HG02798 (cell line): Measurements from ENCODE around the gene VASH2.
"Not testable (repeated sequence)": the region's sequence is repeated elsewhere in the genome, so short reads cannot be mapped to it uniquely, and the experiment has no call there.

Source experiments
- ATAC-seq: cut with Tn5 transposase; IDR thresholded peaks from one replicate; pipeline ENCODE4 v1.9.1; 2021; ENCODE audit warnings: mild to moderate bottlenecking; ENCODE audit not compliant: unreplicated experiment, poor library complexity

Gene VASH2

DNA sequence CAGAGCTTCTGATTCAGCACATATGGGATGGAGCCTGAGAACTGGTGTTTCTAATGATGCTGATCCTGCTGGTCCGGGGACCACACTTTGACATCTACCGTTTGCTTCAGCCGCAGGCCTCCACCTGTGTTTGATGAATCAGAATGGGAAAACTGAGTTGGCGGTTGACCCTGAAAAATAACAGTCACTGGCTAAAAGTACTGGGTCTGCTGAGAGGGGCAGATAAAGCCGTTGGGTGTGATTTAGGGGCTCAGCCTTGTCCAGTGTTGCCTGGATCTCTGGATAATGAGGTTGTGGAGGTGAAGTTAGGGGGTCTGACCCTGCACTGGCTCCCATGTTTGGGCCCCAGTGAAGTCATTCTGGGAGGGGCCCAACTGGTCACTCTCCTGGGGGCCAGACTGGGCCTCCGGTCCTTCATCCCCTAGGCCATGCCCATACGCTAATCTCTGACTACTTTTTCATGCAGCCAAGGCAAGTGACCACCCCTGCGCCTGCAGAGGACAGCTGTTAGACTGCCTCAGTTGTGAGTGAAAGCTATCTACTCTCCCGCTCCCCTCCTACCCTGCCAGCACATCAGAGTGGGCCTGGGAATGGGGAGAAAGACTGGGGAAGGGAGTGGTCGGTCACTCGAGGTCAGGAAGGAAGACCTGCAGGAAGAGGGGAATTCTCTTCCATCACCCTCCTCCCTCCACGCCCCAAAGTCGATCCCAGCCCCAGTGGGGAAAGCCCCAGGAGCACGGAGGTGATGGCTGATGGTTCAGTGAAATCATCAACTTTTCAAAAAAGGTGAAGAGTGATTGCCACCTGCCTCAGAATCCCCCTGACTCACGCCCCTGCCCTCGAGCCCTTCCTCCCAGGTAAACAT is 27.7 kb downstream of the VASH2 start:
- peak; percentile 36 for ATAC-seq

- ATAC-seq = peak; percentile 75
These were observed 29.2 kb downstream of the VASH2 start for GRCh38 chr1:212979340-212980122.

GRCh38 chr1:212980123-212980785 is 29.9 kb downstream of the VASH2 start:
- no peak for ATAC-seq

DNA sequence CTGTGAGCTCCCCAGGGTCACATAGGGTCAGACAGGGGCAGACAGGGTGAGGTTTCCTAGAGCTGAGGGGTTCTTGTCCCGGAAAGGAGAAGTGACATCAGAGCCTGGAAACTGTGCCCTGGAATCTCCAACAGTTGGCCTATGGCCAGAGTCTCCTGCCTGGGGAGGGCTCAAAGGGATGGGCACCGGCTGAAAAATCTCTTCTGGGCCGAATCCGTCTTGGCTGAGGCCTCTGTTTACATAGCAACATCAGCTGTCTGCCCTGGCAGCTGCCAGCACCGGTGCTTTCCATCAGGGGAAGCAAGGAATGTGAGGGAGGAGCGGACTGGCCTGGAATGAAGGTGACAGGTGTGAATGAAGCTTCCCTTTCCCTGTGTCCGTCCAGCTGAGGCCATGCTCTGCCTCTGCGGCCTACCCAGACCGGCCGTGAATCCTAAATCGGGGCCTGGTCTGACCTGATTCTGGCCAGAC is 30.7 kb downstream of the VASH2 start:
- no peak for ATAC-seq

DNA sequence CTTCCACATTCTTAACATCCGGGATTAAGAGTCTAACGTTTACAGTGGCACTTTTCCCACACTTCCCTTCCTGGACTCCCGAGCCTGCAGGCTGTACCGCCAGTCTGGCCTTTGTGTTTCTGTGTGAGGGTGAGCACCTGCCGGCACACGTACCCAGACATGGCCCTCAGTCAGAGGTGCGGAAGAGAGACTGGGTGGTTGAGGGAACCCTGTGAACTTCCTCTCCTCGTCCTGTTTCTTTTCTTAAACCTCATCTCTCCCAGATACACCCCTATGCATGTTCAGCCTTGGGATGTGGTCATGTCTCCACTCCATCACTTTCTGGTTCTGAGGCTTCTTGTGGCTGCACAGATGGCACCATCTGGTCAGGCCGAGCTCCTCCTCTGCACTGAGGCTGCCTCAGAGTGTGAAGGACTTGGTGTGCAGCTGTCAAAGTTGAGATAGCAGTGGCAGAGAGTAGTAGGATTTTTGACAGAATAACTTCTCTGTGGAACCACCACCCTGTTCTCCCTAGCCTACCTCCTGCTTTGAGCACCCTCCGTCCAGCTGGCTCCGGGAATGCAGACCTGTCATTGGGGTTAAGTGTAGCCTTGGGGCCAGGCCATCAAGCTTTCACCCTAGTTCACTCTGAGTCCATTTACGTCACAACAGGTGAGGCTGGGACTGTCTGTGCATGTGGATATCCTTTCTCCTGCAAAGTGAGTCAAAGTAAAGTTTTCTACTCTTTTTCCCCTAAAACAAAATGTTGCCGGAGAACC is 31.4 kb downstream of the VASH2 start:
- peak; percentile 58 for ATAC-seq

GRCh38 chr1:212982430-212983152 is 32.2 kb downstream of the VASH2 start:
- no peak for ATAC-seq

DNA sequence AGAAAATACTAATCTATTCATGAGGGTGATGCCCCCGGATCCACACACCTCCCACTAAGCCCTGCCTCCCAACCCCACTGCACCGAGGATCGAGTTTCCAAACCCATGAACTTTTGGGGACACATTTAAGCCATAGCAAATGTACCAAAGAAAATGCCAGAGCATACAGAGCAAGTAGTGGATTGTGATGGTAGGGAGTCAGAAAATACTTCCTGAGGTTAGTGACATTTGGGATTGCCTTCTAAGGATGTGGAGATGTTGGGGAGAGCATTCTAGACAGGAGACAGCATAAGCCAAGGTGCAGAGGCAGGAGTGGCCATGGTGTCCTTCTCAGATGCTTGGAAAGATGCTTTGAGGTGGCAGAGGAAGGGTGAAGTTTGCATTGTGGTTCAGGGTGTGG is 33.1 kb downstream of the VASH2 start:
- no peak for ATAC-seq

GRCh38 chr1:212984522-212985291 is 34.4 kb downstream of the VASH2 start:
- no peak for ATAC-seq

GRCh38 chr1:212986551-212986950 is 36.2 kb downstream of the VASH2 start:
- no peak for ATAC-seq

DNA sequence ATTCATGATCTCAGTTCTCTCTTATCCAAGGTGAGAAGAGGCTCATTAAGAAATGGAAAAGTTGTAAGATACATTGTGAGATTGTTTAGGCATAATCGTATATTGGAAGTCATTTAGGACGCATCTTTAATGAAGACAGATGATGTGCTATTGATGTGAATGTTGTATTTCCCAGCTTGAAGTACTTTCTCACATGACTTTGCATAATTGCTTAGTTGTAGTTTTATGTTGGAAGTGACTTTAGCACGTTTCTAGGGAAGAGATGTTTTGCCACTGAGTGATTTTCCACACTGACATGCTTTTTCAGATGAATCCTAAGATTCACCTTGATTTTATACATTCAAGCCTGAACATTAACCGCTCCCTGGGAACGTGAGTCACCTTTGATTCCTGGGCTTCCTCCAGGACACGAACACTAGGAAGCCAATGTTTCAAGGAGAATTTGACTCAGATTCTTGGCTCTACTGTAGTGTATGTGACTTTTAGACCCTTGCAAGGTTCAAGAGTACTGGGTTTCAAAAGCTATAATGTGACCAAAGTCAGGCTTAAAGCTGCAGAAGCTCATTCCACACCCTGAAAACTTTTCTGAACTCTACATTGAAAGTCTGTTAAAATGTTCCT is 37.5 kb downstream of the VASH2 start:
- no peak for ATAC-seq

DNA sequence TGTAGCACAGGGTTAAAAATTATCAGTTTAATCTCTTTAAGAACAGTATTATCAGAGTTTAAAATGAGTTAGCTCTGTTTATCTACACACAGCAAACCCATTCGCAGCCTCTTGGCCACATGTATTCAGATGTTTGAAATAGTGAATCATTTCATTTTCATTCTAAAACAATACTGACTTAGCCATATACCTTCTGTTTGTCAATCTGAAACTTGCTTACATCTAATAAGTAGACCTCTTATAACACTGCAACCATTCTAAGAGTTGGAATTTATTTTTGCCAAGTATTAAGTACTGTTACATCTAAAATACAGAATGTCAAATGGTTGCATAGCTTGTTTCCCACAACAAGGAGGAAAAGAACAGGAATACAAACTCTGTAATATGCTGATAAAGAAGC is 39.9 kb downstream of the VASH2 start:
- ATAC-seq = no peak

DNA sequence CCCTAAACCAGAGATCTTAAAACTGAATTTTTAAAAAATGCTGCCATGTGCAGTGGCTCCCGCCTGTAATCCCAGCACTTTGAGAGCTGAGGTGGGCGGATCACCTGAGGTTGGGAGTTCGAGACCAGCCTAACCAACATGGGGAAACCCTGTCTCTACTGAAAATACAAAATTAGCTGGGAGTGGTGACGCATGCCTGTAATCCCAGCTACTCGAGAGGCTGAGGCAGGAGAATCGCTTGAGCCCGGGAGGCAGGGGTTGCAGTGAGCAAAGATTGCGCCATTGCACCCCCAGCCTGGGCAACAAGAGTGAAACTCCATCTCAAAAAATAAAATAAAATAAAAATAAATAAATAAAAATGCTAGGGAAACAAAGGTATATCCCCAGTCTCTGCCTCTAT is 43.6 kb downstream of the VASH2 start:
- not testable (repeated sequence) for ATAC-seq

DNA sequence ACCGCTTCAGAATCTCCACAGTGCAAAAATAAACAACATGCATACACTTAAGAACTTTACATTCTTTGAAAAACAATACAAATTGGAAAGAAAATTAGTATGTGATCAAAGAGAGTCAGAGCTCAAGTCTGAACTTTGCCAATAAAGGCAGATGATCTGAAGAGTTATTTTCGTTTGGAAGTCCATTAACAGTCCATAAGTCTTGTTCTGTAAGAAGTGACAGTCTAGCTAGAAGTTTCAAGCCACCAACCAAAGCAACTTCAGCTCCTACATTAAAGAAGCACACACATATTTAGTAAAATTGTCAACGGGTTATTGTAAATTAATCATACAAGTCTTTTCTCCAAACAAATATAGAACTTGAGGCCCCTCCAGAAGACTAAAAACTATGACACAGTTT is 44.6 kb downstream of the VASH2 start:
- ATAC-seq = no peak

GRCh38 chr1:213003256-213003655 is 52.9 kb downstream of the VASH2 start:
- ATAC-seq = peak; percentile 65

DNA sequence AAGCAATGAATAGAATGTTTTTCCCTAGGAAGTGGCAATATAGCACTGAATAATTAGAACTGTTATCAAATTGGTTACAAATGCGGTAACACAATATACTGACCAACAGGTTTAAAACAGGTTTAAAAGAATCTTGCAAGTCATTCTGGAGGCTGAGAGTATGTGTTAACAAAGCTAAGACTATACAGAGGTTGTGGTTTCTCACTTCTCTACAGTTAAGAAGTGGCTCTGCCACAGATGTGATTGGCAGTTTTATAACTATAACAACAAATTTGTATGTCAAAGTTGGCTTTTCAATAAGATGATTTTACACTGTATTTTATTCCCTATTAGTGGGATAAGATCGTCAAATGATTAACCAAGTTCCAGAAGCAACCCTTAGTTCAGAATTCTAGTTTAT is 58.2 kb downstream of the VASH2 start:
- peak; percentile 92 for ATAC-seq

GRCh38 chr1:213014642-213015041 is 64.3 kb downstream of the VASH2 start:
- no peak for ATAC-seq

DNA sequence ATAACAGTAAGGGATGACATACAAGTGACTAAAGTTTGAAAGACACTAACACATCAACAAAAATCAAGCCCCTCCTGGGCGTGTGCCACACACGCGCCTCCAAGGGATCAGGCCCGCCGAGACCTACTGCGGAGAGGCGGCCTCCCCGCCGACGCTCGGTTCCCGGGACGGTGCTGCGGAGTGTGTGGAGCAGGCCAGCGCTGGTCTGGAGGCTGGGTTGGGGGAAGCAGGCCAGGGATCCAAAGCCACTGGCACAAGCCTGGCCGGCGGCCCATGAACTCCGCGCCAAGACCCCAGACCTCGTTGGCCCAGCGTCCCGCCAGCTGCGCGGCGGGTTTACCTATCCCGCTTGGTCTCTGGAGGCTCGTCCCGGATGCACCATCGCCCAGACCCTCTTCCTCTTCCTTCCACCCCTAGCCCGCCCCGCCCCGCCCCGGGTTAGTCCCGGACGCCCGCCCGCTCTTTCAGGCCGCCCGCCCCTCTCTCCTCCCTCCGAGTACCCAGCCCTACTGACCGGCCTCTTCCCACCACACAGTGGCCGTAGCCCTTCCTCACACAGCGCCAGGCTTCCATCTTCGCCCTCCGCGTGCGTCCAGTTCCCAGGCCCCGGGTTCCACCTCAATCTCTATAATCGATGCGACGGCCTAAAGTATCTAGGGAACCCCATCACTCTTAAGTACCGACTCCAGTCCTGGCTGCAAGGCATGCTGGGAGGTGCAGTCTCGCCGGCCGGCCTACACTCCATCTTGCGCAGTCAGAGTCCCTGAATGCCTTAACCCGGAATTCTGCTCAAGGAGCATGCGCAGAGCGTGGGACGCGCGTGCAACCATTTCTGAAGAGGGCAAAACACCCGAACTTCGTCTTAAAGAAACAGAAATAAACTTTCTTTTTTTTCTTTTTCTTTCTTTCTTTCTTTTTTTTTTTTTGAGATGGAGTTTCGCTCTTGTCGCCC is 65.0 kb downstream of the VASH2 start, which contains the start of gene ANGEL2:
Gene ANGEL2 (minus strand): TSS at position 769 of the 952 bp plus-strand sequence. CDS start 196 bp downstream, at position 573.
- ATAC-seq = peak; percentile 95
